Heart left ventricle (tissue), 13 donors: ENCODE data around the gene CREBZF.

ENCODE experiments used
- POLR2A ChIP-seq, 2 donors: fragments of 450-650 bp; IDR thresholded peaks; one replicate each; pipeline ENCODE4 v1.6.1; 2017; ENCODE audit warnings: antibody characterized with exemption in 2 of 2, mild to moderate bottlenecking in 2 of 2, moderate library complexity in 2 of 2
- TF ChIP-seq, protein P1 (sequence below), 12 donors: fragments of 200-600 bp; sonication (generic) in 4 of 12; IDR thresholded peaks; one replicate each; pipeline versions ENCODE4 v1.5.0 to v1.8.0; 2018 to 2022; ENCODE audit warnings: antibody characterized with exemption in 12 of 12, mild to moderate bottlenecking in 5 of 12
- donor health status: ischemic (EF 13 %, LVEDD 7.1; RV severe dilation, severe dysfunction).
- donor health status: DM: no; HTN: yes; CAD: no.
- donor health status: DM: no; HTN: no; CAD: no.
- donor health status: ischemic (EF 25% LVEDD 6.9; RV normal size, moderate dysfunction).
- donor health status: ischemic (EF 25% LVEDD 5.7; RV mildly dilated, moderate dysfunction).
- donor health status: ischemic (EF 35%, LVEDD 5.7; RV mildly dilated, moderate dysfunction).
- donor health status: nonischemic (EF 11% LVEDD 7.7; RV severe dilation, severe dysfunction).
- donor health status: DM: yes; HTN: yes; CAD: no.
- donor health status: PGD.
- donor health status: ischemic (EF 29% LVEDD 5.4; RV normal size, mild dysfunction).
- donor health status: nonischemic (EF 23%, LVEDD 6.1; RV moderate dilation, normal function).

DNA sequence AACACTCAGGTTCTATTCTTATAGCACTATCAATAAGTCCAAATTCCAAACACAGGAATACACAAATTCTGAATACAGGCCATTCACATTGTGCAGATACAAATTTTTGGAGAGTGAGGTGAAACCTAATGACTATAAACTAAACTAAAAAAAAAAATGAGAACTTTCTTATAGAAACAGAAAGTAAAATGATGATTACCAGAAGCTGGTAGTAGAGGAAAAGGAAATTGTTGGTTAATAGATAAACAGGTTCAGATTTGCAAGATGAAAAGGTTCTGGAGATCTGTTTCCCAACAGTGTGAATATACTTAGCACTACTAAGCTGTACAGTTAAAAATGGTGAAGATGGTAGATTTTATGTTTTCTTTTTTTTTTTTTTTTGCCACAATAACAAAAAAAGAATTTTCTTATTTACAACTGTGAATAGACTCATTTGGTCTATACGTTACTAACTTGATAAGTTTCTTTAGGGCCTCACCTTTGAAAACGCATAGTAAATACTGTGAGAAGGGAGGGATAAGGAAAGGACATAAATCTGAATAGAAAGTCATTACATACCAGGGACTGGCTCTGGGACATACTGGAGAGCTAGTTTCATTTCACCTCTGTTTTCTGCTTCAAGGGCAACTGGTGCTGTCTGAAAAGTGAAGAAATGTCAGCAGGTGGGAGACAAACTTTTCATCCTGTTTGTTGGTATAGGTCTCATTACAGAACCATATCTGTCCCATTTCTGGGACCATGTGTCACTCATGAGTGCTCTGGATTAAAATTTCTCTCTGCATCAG lies 35.2 kb upstream of the CREBZF start:
- TF ChIP-seq, protein P1, sequence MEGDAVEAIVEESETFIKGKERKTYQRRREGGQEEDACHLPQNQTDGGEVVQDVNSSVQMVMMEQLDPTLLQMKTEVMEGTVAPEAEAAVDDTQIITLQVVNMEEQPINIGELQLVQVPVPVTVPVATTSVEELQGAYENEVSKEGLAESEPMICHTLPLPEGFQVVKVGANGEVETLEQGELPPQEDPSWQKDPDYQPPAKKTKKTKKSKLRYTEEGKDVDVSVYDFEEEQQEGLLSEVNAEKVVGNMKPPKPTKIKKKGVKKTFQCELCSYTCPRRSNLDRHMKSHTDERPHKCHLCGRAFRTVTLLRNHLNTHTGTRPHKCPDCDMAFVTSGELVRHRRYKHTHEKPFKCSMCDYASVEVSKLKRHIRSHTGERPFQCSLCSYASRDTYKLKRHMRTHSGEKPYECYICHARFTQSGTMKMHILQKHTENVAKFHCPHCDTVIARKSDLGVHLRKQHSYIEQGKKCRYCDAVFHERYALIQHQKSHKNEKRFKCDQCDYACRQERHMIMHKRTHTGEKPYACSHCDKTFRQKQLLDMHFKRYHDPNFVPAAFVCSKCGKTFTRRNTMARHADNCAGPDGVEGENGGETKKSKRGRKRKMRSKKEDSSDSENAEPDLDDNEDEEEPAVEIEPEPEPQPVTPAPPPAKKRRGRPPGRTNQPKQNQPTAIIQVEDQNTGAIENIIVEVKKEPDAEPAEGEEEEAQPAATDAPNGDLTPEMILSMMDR (IDR thresholded peaks at IDR 0.05), result no peak
- TF ChIP-seq POLR2A (IDR thresholded peaks at IDR 0.05), result no peak
